Right atrium auricular region (tissue), 2 donors: ENCODE results near the gene KLK3. TPM values are rescaled to one million over a fixed set of nuclear protein-coding genes. Genes with fewer than 3 reads are reported as not detected.

Experiments
- DNase-seq: peaks from one replicate; pipeline ENCODE4 v3.0.0-alpha.2; 2019; ENCODE audit warnings: low spot score
- H3K27ac ChIP-seq, 2 donors: fragments of 200-600 bp; sonication (generic); 1 replicate in 1 of 2; 2 replicates in 1 of 2; pipeline ENCODE4 v1.5.1; 2016 to 2019
- H3K27me3 ChIP-seq, 2 donors: fragments of 200-600 bp; sonication (generic); one replicate each; pipeline versions ENCODE4 v1.5.1 to v1.6.0; 2017 to 2019
- H3K36me3 ChIP-seq: fragments of 200-600 bp; sonication (generic); one replicate; pipeline ENCODE4 v1.5.1; 2016
- H3K4me1 ChIP-seq, 2 donors: fragments of 200-600 bp; sonication (generic); one replicate each; pipeline versions ENCODE4 v1.5.1 to v1.6.0; 2017 to 2019
- H3K4me3 ChIP-seq, 2 donors: fragments of 200-600 bp; sonication (generic); 1 replicate in 1 of 2; 2 replicates in 1 of 2; pipeline ENCODE4 v1.5.1; 2017 to 2019; ENCODE audit warnings: mild to moderate bottlenecking in 1 of 2, moderate library complexity in 1 of 2
- H3K9me3 ChIP-seq, 2 donors: fragments of 200-600 bp; sonication (generic); one replicate each; pipeline ENCODE4 v1.5.1; 2019
- total RNA-seq, 2 donors: library from RNA; depleted of rRNA; stranded (reverse); fragments of >200 nt; gene quantifications; one replicate each; pipeline ENCODE4 v1.1.0, GENCODE V29; 2016
- TF ChIP-seq, protein P1 (sequence below), 2 donors: fragments of 200-600 bp; sonication (generic); IDR thresholded peaks; one replicate each; pipeline ENCODE4 v1.5.1; 2019; ENCODE audit warnings: antibody characterized with exemption in 2 of 2

The KLK3 gene
- total RNA-seq, 2 donors from 2014 or later: not detected

- TF ChIP-seq, protein P1, sequence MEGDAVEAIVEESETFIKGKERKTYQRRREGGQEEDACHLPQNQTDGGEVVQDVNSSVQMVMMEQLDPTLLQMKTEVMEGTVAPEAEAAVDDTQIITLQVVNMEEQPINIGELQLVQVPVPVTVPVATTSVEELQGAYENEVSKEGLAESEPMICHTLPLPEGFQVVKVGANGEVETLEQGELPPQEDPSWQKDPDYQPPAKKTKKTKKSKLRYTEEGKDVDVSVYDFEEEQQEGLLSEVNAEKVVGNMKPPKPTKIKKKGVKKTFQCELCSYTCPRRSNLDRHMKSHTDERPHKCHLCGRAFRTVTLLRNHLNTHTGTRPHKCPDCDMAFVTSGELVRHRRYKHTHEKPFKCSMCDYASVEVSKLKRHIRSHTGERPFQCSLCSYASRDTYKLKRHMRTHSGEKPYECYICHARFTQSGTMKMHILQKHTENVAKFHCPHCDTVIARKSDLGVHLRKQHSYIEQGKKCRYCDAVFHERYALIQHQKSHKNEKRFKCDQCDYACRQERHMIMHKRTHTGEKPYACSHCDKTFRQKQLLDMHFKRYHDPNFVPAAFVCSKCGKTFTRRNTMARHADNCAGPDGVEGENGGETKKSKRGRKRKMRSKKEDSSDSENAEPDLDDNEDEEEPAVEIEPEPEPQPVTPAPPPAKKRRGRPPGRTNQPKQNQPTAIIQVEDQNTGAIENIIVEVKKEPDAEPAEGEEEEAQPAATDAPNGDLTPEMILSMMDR (IDR thresholded peaks at IDR 0.05): no peak
- H3K9me3 ChIP-seq: no peaks in the 10 kb centered on the region
These were observed 5.1 kb downstream of the KLK3 start for GRCh38 chr19:50859849-50860248.

DNA sequence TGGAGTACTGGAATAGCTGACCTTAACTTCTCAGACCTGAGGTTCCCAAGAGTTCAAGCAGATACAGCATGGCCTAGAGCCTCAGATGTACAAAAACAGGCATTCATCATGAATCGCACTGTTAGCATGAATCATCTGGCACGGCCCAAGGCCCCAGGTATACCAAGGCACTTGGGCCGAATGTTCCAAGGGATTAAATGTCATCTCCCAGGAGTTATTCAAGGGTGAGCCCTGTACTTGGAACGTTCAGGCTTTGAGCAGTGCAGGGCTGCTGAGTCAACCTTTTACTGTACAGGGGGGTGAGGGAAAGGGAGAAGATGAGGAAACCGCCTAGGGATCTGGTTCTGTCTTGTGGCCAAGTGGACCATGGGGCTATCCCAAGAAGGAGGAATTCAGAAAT is 6.3 kb downstream of the KLK3 start:
- TF ChIP-seq, protein P1 (IDR thresholded peaks at IDR 0.05): no peak
- H3K9me3 ChIP-seq: no peaks in the 10 kb centered on the region
- no peak overlapping the region for H3K4me3 ChIP-seq
- no peak for DNase-seq
- no peak overlapping the region for H3K27ac ChIP-seq
- H3K4me1 ChIP-seq: no peaks in the 10 kb centered on the region
- H3K36me3 ChIP-seq: no peaks in the 10 kb centered on the region
- no peaks in the 10 kb centered on the region for H3K27me3 ChIP-seq

More at GRCh38 chr19:50859849-50860248, 5.1 kb downstream of the KLK3 start:
- no peak for DNase-seq
- Histone ChIP-seq H3K27ac (no peak overlapping the region), H3K27me3 (no peaks in the 10 kb centered on the region), H3K4me1 (no peaks in the 10 kb centered on the region), H3K4me3 (no peak overlapping the region), H3K36me3 (no peaks in the 10 kb centered on the region)

DNA sequence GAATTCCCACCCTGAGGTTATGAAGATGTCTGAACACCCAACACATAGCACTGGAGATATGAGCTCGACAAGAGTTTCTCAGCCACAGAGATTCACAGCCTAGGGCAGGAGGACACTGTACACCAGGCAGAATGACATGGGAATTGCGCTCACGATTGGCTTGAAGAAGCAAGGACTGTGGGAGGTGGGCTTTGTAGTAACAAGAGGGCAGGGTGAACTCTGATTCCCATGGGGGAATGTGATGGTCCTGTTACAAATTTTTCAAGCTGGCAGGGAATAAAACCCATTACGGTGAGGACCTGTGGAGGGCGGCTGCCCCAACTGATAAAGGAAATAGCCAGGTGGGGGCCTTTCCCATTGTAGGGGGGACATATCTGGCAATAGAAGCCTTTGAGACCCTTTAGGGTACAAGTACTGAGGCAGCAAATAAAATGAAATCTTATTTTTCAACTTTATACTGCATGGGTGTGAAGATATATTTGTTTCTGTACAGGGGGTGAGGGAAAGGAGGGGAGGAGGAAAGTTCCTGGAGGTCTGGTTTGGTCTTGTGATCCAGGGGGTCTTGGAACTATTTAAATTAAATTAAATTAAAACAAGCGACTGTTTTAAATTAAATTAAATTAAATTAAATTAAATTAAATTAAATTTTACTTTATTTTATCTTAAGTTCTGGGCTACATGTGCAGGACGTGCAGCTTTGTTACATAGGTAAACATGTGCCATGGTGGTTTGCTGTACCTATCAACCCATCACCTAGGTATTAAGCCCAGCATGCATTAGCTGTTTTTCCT is 7.0 kb downstream of the KLK3 start:
- Histone ChIP-seq H3K4me3 (no peak overlapping the region), H3K36me3 (no peaks in the 10 kb centered on the region), H3K27me3 (no peaks in the 10 kb centered on the region), H3K4me1 (no peaks in the 10 kb centered on the region), H3K9me3 (no peaks in the 10 kb centered on the region), H3K27ac (no peak overlapping the region)
- TF ChIP-seq, protein P1 (IDR thresholded peaks at IDR 0.05): no peak
- DNase-seq: no peak

DNA sequence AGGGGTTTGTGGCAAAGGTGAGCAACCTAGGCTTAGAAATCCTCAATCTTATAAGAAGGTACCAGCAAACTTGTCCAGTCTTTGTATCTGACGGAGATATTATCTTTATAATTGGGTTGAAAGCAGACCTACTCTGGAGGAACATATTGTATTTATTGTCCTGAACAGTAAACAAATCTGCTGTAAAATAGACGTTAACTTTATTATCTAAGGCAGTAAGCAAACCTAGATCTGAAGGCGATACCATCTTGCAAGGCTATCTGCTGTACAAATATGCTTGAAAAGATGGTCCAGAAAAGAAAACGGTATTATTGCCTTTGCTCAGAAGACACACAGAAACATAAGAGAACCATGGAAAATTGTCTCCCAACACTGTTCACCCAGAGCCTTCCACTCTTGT is 14.8 kb downstream of the KLK3 start:
- no peaks in the 10 kb centered on the region for H3K27me3 ChIP-seq
- no peaks in the 10 kb centered on the region for H3K36me3 ChIP-seq
- DNase-seq: no peak
- no peaks in the 10 kb centered on the region for H3K9me3 ChIP-seq
- H3K27ac ChIP-seq: no peak overlapping the region
- no peak overlapping the region for H3K4me3 ChIP-seq
- H3K4me1 ChIP-seq: no peaks in the 10 kb centered on the region
- TF ChIP-seq, protein P1 (IDR thresholded peaks at IDR 0.05): no peak

- no peaks in the 10 kb centered on the region for H3K4me1 ChIP-seq
- H3K9me3 ChIP-seq: no peaks in the 10 kb centered on the region
- DNase-seq: no peak
- H3K27me3 ChIP-seq: no peaks in the 10 kb centered on the region
- H3K27ac ChIP-seq: no peak overlapping the region
- H3K36me3 ChIP-seq: no peaks in the 10 kb centered on the region
- no peak overlapping the region for H3K4me3 ChIP-seq
- TF ChIP-seq, protein P1 (IDR thresholded peaks at IDR 0.05): no peak
These were observed 15.8 kb downstream of the KLK3 start for GRCh38 chr19:50870417-50871089.
